SK-N-SH (cell line): ENCODE results near the gene CCSER1. TPM values are rescaled to one million over a fixed set of nuclear protein-coding genes. Genes with fewer than 3 reads are reported as not detected.
A peak's percentile ranks its signal among the peaks of the same experiment; 100 is the strongest.

Experiments
- CTCF ChIA-PET: fragments of 300-600, 350-600 bp; formaldehyde crosslinking; extraction: SDS; loops from one replicate; lab custom pipeline; 2021; lab: Yijun Ruan, JAX
- POLR2A ChIA-PET: fragments of 350-600 bp; sonication (Branson Sonifier 250); formaldehyde crosslinking; extraction: SDS; loops from one replicate; lab custom pipeline; 2020; ENCODE audit warnings: antibody characterized with exemption, inconsistent platforms; lab: Yijun Ruan, JAX
- DNase-seq: peaks from one replicate; pipeline ENCODE4 v3.0.0; 2012
- H2AFZ ChIP-seq: fragments of 200-600 bp; sonication (generic); 2 replicates; pipeline ENCODE4 v1.8.1; 2016; ENCODE audit warnings: antibody characterized with exemption, mild to moderate bottlenecking, low read depth
- H3F3A ChIP-seq: fragments of 200-600 bp; sonication (generic); replicated peaks from 2 replicates; pipeline ENCODE3; 2016; ENCODE audit warnings: antibody characterized with exemption, mild to moderate bottlenecking; ENCODE audit not compliant: insufficient read depth
- H3K27ac ChIP-seq, 2 experiments: fragments of 200-500 bp in 1 of 2; fragments of 200-600 bp in 1 of 2; sonication (Bioruptor generic) in 1 of 2; sonication (generic), shearing (Covaris generic) in 1 of 2; 2 replicates each; pipeline versions ENCODE4 v1.5.1 to v1.6.1; 2014 to 2016; ENCODE audit warnings: low read depth in 2 of 2, inconsistent platforms in 1 of 2, low read length in 1 of 2, mild to moderate bottlenecking in 1 of 2, mixed read lengths in 1 of 2
- H3K27me3 ChIP-seq: fragments of 200-600 bp; sonication (generic), shearing (Covaris generic); 2 replicates; pipeline ENCODE4 v1.6.1; 2016; ENCODE audit warnings: mixed run types; ENCODE audit not compliant: insufficient read depth
- H3K36me3 ChIP-seq, 2 experiments: fragments of 200-500 bp in 1 of 2; fragments of 200-600 bp in 1 of 2; sonication (Bioruptor generic) in 1 of 2; sonication (generic) in 1 of 2; replicated peaks in 1 of 2; 2 replicates each; pipeline versions ENCODE3 to v1.5.1; 2014 to 2016; ENCODE audit warnings: low read length in 1 of 2, mild to moderate bottlenecking in 1 of 2; ENCODE audit not compliant: insufficient read depth in 2 of 2, control insufficient read depth in 1 of 2
- H3K4me1 ChIP-seq, 2 experiments: fragments of 200-500 bp in 1 of 2; fragments of 200-600 bp in 1 of 2; sonication (Bioruptor generic) in 1 of 2; sonication (generic), shearing (Covaris generic) in 1 of 2; 2 replicates each; pipeline versions ENCODE4 v1.5.1 to v1.6.1; 2014 to 2016; ENCODE audit warnings: low read depth in 1 of 2, low read length in 1 of 2, mixed run types in 1 of 2; ENCODE audit not compliant: insufficient read depth in 2 of 2, control insufficient read depth in 1 of 2
- H3K4me2 ChIP-seq: fragments of 200-600 bp; sonication (generic), shearing (Covaris generic); 2 replicates; pipeline ENCODE4 v1.6.1; 2017; ENCODE audit warnings: mixed run types
- H3K4me3 ChIP-seq, 2 experiments: fragments of 200-500 bp in 1 of 2; fragments of 200-600 bp in 1 of 2; sonication (Bioruptor generic) in 1 of 2; sonication (generic), shearing (Covaris generic) in 1 of 2; 2 replicates each; pipeline versions ENCODE4 v1.5.1 to v1.8.1; 2014 to 2016; ENCODE audit warnings: low read depth in 2 of 2, inconsistent platforms in 1 of 2, low read length in 1 of 2, mild to moderate bottlenecking in 1 of 2, mixed read lengths in 1 of 2, moderate library complexity in 1 of 2
- H3K79me2 ChIP-seq: fragments of 200-600 bp; sonication (generic); 2 replicates; pipeline ENCODE4 v1.8.1; 2017; ENCODE audit warnings: mild to moderate bottlenecking; ENCODE audit not compliant: insufficient read depth
- H3K9ac ChIP-seq: fragments of 200-600 bp; sonication (generic); 2 replicates; pipeline ENCODE4 v1.6.1; 2017; ENCODE audit warnings: mixed run types
- H3K9me2 ChIP-seq: fragments of 200-600 bp; sonication (generic); 2 replicates; pipeline ENCODE4 v1.6.1; 2017; ENCODE audit warnings: mixed run types
- H3K9me3 ChIP-seq: fragments of 200-600 bp; sonication (generic); 2 replicates; pipeline ENCODE4 v1.6.1; 2017; ENCODE audit warnings: mixed run types, mild to moderate bottlenecking, moderate library complexity
- H4K20me1 ChIP-seq: fragments of 200-600 bp; sonication (generic); 2 replicates; pipeline ENCODE4 v1.6.1; 2017; ENCODE audit warnings: mild to moderate bottlenecking, mixed run types; ENCODE audit not compliant: insufficient read depth
- CHD2 ChIP-seq: fragments of 150-350 bp; IDR thresholded peaks from 2 replicates; pipeline ENCODE4 v1.6.1; 2018; ENCODE audit warnings: low read length; ENCODE audit not compliant: partially characterized antibody
- ELF1 ChIP-seq: IDR thresholded peaks from 2 replicates; pipeline ENCODE4 v1.4.0; 2012
- EP300 ChIP-seq, 2 experiments: IDR thresholded peaks; 2 replicates each; pipeline versions ENCODE4 v1.4.0 to v1.6.1; 2012; ENCODE audit warnings: borderline replicate concordance in 1 of 2, low read depth in 1 of 2, low read length in 1 of 2
- EZH2phosphoT487 ChIP-seq: fragments of 200-600 bp; sonication (generic); IDR thresholded peaks from 2 replicates; pipeline ENCODE4 v1.6.1; 2017; ENCODE audit warnings: low read depth, mixed run types, mild to moderate bottlenecking, antibody characterized with exemption, moderate library complexity, borderline replicate concordance
- FOSL2 ChIP-seq: IDR thresholded peaks from 2 replicates; pipeline ENCODE4 v1.4.0; 2012; ENCODE audit warnings: low read depth, mild to moderate bottlenecking, moderate library complexity, borderline replicate concordance
- FOXJ3 ChIP-seq: sonication (generic); formaldehyde crosslinking; IDR thresholded peaks from 2 replicates; pipeline ENCODE4 v1.5.1; 2020; ENCODE audit warnings: mild to moderate bottlenecking, missing genetic modification reagents
- GABPA ChIP-seq: IDR thresholded peaks from 2 replicates; pipeline ENCODE4 v1.4.0; 2012; ENCODE audit warnings: low read depth, mild to moderate bottlenecking
- GATA2 ChIP-seq: sonication (generic); formaldehyde crosslinking; IDR thresholded peaks from 2 replicates; pipeline ENCODE4 v1.5.0; 2020; ENCODE audit warnings: mild to moderate bottlenecking, missing genetic modification reagents
- JUND ChIP-seq: IDR thresholded peaks from 2 replicates; pipeline ENCODE4 v1.4.0; 2012
- MXI1 ChIP-seq: IDR thresholded peaks from 2 replicates; pipeline ENCODE4 v1.6.1; 2012; ENCODE audit warnings: mild to moderate bottlenecking, low read depth, low read length, improper control_type of control experiment
- NFIC ChIP-seq: IDR thresholded peaks from 2 replicates; pipeline ENCODE4 v1.4.0; 2012; ENCODE audit warnings: borderline replicate concordance
- NRF1 ChIP-seq: IDR thresholded peaks from 2 replicates; pipeline ENCODE4 v1.6.1; 2012; ENCODE audit warnings: low read depth, mild to moderate bottlenecking, low read length
- POLR2AphosphoS5 ChIP-seq: IDR thresholded peaks from 2 replicates; pipeline ENCODE4 v1.6.1; 2012; ENCODE audit warnings: low read depth, low read length
- RXRA ChIP-seq: IDR thresholded peaks from 2 replicates; pipeline ENCODE4 v1.4.0; 2012; ENCODE audit warnings: low read depth, mild to moderate bottlenecking, borderline replicate concordance
- SIN3A ChIP-seq: IDR thresholded peaks from 2 replicates; pipeline ENCODE4 v1.6.1; 2012; ENCODE audit warnings: low read depth, mild to moderate bottlenecking, low read length, moderate library complexity, borderline replicate concordance
- TAF1 ChIP-seq: IDR thresholded peaks from 2 replicates; pipeline ENCODE4 v1.6.1; 2012; ENCODE audit warnings: low read depth, mild to moderate bottlenecking, low read length, moderate library complexity, borderline replicate concordance
- YY1 ChIP-seq: IDR thresholded peaks from 2 replicates; pipeline ENCODE4 v1.4.0; 2012; ENCODE audit warnings: low read depth, mild to moderate bottlenecking
- WGBS: methylation state at CpG from one replicate; pipeline ENCODE4 v1.1.6; 2017; ENCODE audit warnings: low lambda C conversion rate; 5-methylcytosine and 5-hydroxymethylcytosine counted together
- polyA plus RNA-seq, 3 experiments: library from polyadenylated mRNA; depleted of rRNA; stranded (reverse); fragments of >200 nt; gene quantifications; 2 replicates each; pipeline ENCODE4 v1.2.3, GENCODE V29; 2012
- TF ChIP-seq, protein P1 (sequence below): IDR thresholded peaks from 2 replicates; pipeline ENCODE4 v1.6.1; 2012; ENCODE audit warnings: mild to moderate bottlenecking, low read depth, low read length, moderate library complexity
- TF ChIP-seq, protein P2 (sequence below): IDR thresholded peaks from 2 replicates; pipeline ENCODE4 v1.4.0; 2012; ENCODE audit warnings: low read depth
- TF ChIP-seq, protein P3 (sequence below): IDR thresholded peaks from 2 replicates; pipeline ENCODE4 v1.4.0; 2012; ENCODE audit warnings: low read depth, borderline replicate concordance

CCSER1 gene
- polyA plus RNA-seq, 1 of the 3 experiments (the other 2 are of a cell fraction) = 0.05 TPM

DNA sequence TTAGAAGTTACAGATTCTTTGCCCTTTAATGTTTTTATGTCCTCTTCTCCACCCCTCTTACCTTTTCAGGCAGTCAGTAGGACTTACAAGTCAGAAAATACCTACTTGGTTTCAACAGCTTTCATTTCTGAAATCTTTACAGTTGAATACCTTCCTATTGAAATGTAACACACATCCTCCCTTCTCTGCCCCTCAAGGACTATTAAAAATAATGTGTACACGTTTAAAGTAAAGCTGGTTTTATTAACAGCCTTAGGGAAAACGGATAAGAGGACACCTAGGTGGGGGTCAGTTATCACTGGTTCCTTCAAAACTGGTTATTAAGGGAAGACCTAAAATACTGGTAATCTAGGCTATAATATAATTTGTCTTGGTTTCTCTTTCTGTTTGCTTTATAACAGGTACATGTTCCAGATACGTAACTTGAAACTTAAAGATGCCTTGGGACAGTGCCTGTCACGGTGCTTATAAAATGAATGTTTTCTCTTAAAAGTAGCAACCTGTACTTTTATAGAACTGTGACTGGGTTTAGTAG, 1.8 kb downstream of the CCSER1 start:
- Histone ChIP-seq H3K4me2 (no peak overlapping the region), H3K27ac (no peak overlapping the region), H3K9ac (no peak overlapping the region), H4K20me1 (no peaks in the 10 kb centered on the region), H2AFZ (no peak overlapping the region), H3K36me3 (no peaks in the 10 kb centered on the region), H3K9me2 (no peaks in the 10 kb centered on the region), H3K4me1 (no peaks in the 10 kb centered on the region; a peak in 2 of 4 replicates), H3K9me3 (no peaks in the 10 kb centered on the region), H3K79me2 (no peaks in the 10 kb centered on the region), H3F3A (no peaks in the 10 kb centered on the region), H3K4me3 (peak overlapping the region in 1 of 2 experiments; percentile 56; a peak in 2 of 4 replicates), H3K27me3 (peaks cover 11% of the 10 kb centered on the region)
- no peak for DNase-seq
- POLR2A ChIA-PET = interaction anchor here (0.6 kb wide), 1 partner anchor 110 kb away, joined by 3 read pairs; no protein-coding TSS in a partner anchor
- 63% methylated on average over 4 of the region's 4 CpGs for WGBS
- CTCF ChIA-PET = interaction anchor here (1.0 to 2.1 kb wide), 3 partner anchors 8 to 164 kb away, joined by 3 to 7 read pairs (median 6); no protein-coding TSS in a partner anchor
- TF ChIP-seq NFIC (no peak), ELF1 (no peak), POLR2AphosphoS5 (no peak), NRF1 (no peak), YY1 (no peak), MXI1 (no peak), FOXJ3 (CRISPR knock-in tag) (no peak), FOSL2 (no peak), GATA2 (CRISPR knock-in tag) (no peak), RXRA (no peak), JUND (no peak), TAF1 (no peak), EP300 (IDR thresholded peaks at IDR 0.05; ENCODE audit: borderline replicate concordance in 1 of 2, low read depth in 1 of 2, low read length in 1 of 2) (no peak), CHD2 (no peak), SIN3A (no peak), GABPA (no peak), EZH2phosphoT487 (no peak)
- TF ChIP-seq, protein P1, sequence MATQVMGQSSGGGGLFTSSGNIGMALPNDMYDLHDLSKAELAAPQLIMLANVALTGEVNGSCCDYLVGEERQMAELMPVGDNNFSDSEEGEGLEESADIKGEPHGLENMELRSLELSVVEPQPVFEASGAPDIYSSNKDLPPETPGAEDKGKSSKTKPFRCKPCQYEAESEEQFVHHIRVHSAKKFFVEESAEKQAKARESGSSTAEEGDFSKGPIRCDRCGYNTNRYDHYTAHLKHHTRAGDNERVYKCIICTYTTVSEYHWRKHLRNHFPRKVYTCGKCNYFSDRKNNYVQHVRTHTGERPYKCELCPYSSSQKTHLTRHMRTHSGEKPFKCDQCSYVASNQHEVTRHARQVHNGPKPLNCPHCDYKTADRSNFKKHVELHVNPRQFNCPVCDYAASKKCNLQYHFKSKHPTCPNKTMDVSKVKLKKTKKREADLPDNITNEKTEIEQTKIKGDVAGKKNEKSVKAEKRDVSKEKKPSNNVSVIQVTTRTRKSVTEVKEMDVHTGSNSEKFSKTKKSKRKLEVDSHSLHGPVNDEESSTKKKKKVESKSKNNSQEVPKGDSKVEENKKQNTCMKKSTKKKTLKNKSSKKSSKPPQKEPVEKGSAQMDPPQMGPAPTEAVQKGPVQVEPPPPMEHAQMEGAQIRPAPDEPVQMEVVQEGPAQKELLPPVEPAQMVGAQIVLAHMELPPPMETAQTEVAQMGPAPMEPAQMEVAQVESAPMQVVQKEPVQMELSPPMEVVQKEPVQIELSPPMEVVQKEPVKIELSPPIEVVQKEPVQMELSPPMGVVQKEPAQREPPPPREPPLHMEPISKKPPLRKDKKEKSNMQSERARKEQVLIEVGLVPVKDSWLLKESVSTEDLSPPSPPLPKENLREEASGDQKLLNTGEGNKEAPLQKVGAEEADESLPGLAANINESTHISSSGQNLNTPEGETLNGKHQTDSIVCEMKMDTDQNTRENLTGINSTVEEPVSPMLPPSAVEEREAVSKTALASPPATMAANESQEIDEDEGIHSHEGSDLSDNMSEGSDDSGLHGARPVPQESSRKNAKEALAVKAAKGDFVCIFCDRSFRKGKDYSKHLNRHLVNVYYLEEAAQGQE = no peak
- TF ChIP-seq, protein P2, sequence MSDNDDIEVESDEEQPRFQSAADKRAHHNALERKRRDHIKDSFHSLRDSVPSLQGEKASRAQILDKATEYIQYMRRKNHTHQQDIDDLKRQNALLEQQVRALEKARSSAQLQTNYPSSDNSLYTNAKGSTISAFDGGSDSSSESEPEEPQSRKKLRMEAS = no peak
- TF ChIP-seq, protein P3, sequence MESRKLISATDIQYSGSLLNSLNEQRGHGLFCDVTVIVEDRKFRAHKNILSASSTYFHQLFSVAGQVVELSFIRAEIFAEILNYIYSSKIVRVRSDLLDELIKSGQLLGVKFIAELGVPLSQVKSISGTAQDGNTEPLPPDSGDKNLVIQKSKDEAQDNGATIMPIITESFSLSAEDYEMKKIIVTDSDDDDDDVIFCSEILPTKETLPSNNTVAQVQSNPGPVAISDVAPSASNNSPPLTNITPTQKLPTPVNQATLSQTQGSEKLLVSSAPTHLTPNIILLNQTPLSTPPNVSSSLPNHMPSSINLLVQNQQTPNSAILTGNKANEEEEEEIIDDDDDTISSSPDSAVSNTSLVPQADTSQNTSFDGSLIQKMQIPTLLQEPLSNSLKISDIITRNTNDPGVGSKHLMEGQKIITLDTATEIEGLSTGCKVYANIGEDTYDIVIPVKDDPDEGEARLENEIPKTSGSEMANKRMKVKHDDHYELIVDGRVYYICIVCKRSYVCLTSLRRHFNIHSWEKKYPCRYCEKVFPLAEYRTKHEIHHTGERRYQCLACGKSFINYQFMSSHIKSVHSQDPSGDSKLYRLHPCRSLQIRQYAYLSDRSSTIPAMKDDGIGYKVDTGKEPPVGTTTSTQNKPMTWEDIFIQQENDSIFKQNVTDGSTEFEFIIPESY = no peak
- TF ChIP-seq, all 33 proteins: peak for 0
